Adipose tissue (tissue), 3 donors: ENCODE measurements around the gene SYTL3. TPM values are rescaled to one million over a fixed set of nuclear protein-coding genes. Genes with fewer than 3 reads are reported as not detected.
"Not testable (repeated sequence)": the region's sequence is repeated elsewhere in the genome, so short reads cannot be mapped to it uniquely, and the experiment has no call there.

Experiments
- H3K27ac ChIP-seq: one replicate; pipeline ENCODE4 v1.5.1; 2013; ENCODE audit warnings: low read depth, low read length
- WGBS, 3 donors: extraction: QIAGEN DNeasy Blood & Tissue Kit; methylation state at CpG; one replicate each; pipeline ENCODE4 v1.1.7; 2013; 5-methylcytosine and 5-hydroxymethylcytosine counted together
- polyA plus RNA-seq, 3 donors: library from polyadenylated mRNA; stranded (reverse); fragments of 200-250 nt; gene quantifications; one replicate each; pipeline ENCODE4 v1.2.3, GENCODE V29; 2013
- donor health status: healthy with polysubstance abuse.
- donor health status: Bipolar disorder and iron deficiency.
- donor health status: healthy.

The SYTL3 gene
- polyA plus RNA-seq, 3 donors: 1.1 to 3.9 (median 3.7) TPM

- WGBS, 3 donors: 79 to 100% (median 96%) methylated on average over 3 of the region's 3 CpGs
- H3K27ac ChIP-seq: not testable (repeated sequence)
These were observed 17.2 kb upstream of the SYTL3 start for GRCh38 chr6:158632538-158633119.

GRCh38 chr6:158633127-158633526 is 16.7 kb upstream of the SYTL3 start:
- H3K27ac ChIP-seq: no peak overlapping the region
- 88 to 95% (median 93%) methylated on average over 11 of the region's 11 CpGs for WGBS, 3 donors

GRCh38 chr6:158634695-158635426 is 15.0 kb upstream of the SYTL3 start:
- no peak overlapping the region for H3K27ac ChIP-seq
- WGBS, 3 donors: 73 to 77% (median 77%) methylated on average over 6 of the region's 6 CpGs

GRCh38 chr6:158635427-158636073 is 14.3 kb upstream of the SYTL3 start:
- WGBS, 3 donors: 89 to 96% (median 95%) methylated on average over 7 of the region's 7 CpGs
- no peak overlapping the region for H3K27ac ChIP-seq

GRCh38 chr6:158636778-158637177 is 13.1 kb upstream of the SYTL3 start:
- WGBS, 3 donors: 94 to 95% (median 94%) methylated on average over 8 of the region's 8 CpGs
- H3K27ac ChIP-seq: no peak overlapping the region

- WGBS, 3 donors: 61 to 87% (median 83%) methylated on average over 3 of the region's 3 CpGs
- H3K27ac ChIP-seq: no peak overlapping the region
These were observed 11.5 kb upstream of the SYTL3 start for GRCh38 chr6:158638324-158638854.

- 83 to 96% (median 92%) methylated on average over 5 of the region's 5 CpGs for WGBS, 3 donors
- H3K27ac ChIP-seq: no peak overlapping the region
These were observed 10.8 kb upstream of the SYTL3 start for GRCh38 chr6:158639056-158639455.

GRCh38 chr6:158640519-158640918 is 9.3 kb upstream of the SYTL3 start:
- 93 to 98% (median 93%) methylated on average over 2 of the region's 2 CpGs for WGBS, 3 donors
- H3K27ac ChIP-seq: no peak overlapping the region

GRCh38 chr6:158642097-158642601 is 7.7 kb upstream of the SYTL3 start:
- 56 to 59% (median 57%) methylated on average over 8 of the region's 8 CpGs for WGBS, 3 donors
- no peak overlapping the region for H3K27ac ChIP-seq

GRCh38 chr6:158643836-158644230 is 6.0 kb upstream of the SYTL3 start:
- peak overlapping the region; percentile 91 for H3K27ac ChIP-seq
- 1% methylated on average over 21 of the region's 21 CpGs for WGBS, 3 donors

- WGBS, 3 donors: 0% methylated on average over 62 to 81 of the region's 81 CpGs
- peak within 1 kb of the TSS; percentile 91 for H3K27ac ChIP-seq
These were observed 5.4 kb upstream of the SYTL3 start, which contains the start of gene DYNLT1 for GRCh38 chr6:158644231-158645063. Gene DYNLT1 (minus strand): TSS chr6:158644743. CDS start chr6:158644708, 35 bp downstream.

GRCh38 chr6:158645064-158646022 is 4.5 kb upstream of the SYTL3 start:
- 31 to 33% (median 33%) methylated on average over 21 of the region's 21 CpGs for WGBS, 3 donors

GRCh38 chr6:158646023-158646910 is 3.6 kb upstream of the SYTL3 start:
- 72 to 93% (median 79%) methylated on average over 10 of the region's 10 CpGs for WGBS, 3 donors
- H3K27ac ChIP-seq: no peak overlapping the region

More at GRCh38 chr6:158645064-158646022, 4.5 kb upstream of the SYTL3 start:
- H3K27ac ChIP-seq: peak overlapping the region; percentile 9

GRCh38 chr6:158647501-158647900 is 2.4 kb upstream of the SYTL3 start:
- no peak overlapping the region for H3K27ac ChIP-seq
- 68 to 72% (median 70%) methylated on average over 4 of the region's 4 CpGs for WGBS, 3 donors

- no peak overlapping the region for H3K27ac ChIP-seq
- 71 to 87% (median 84%) methylated on average over 5 of the region's 5 CpGs for WGBS, 3 donors
These were observed 1.1 kb upstream of the SYTL3 start for GRCh38 chr6:158648682-158649131.
